CD14-positive monocyte (primary cell): Measurements from ENCODE around the gene ZNF280D. TPM values are rescaled to one million over a fixed set of nuclear protein-coding genes. Genes with fewer than 3 reads are reported as not detected.

ENCODE experiments used
- DNase-seq, 3 donors: peaks; one replicate each; pipeline ENCODE4 v3.0.0-alpha.2; 2011 to 2022
- H2AFZ ChIP-seq: 2 replicates; pipeline ENCODE4 v1.6.0; 2012; ENCODE audit warnings: mild to moderate bottlenecking, low read depth, low read length, inconsistent platforms; ENCODE audit not compliant: insufficient read depth, poor library complexity, severe bottlenecking
- H3K27ac ChIP-seq, 2 donors: 1 replicate in 1 of 2; 2 replicates in 1 of 2; pipeline ENCODE4 v1.5.1; 2012 to 2013; ENCODE audit warnings: low read length in 2 of 2, control low read depth in 1 of 2, inconsistent platforms in 1 of 2, low read depth in 1 of 2, mild to moderate bottlenecking in 1 of 2
- H3K27me3 ChIP-seq, 2 donors: one replicate each; pipeline versions ENCODE4 v1.6.0 to v1.6.1; 2011 to 2013; ENCODE audit warnings: low read length in 2 of 2; ENCODE audit not compliant: control insufficient read depth in 2 of 2, insufficient read depth in 2 of 2
- H3K36me3 ChIP-seq, 2 donors: replicated peaks in 1 of 2; 1 replicate in 1 of 2; 2 replicates in 1 of 2; pipeline versions ENCODE4 v1.5.1 to v1.6.1; 2012 to 2013; ENCODE audit warnings: low read length in 2 of 2, control low read depth in 1 of 2, inconsistent platforms in 1 of 2, mild to moderate bottlenecking in 1 of 2; ENCODE audit not compliant: insufficient read depth in 2 of 2, control insufficient read depth in 1 of 2
- H3K4me1 ChIP-seq, 2 donors: 1 replicate in 1 of 2; 2 replicates in 1 of 2; pipeline versions ENCODE4 v1.5.1 to v1.6.1; 2012 to 2013; ENCODE audit warnings: low read length in 2 of 2, control low read depth in 1 of 2, inconsistent platforms in 1 of 2, mild to moderate bottlenecking in 1 of 2, moderate library complexity in 1 of 2; ENCODE audit not compliant: insufficient read depth in 2 of 2, control insufficient read depth in 1 of 2
- H3K4me2 ChIP-seq: replicated peaks from 2 replicates; pipeline ENCODE3; 2012; ENCODE audit warnings: low read length, moderate library complexity, mild to moderate bottlenecking; ENCODE audit not compliant: poor library complexity, severe bottlenecking; ENCODE audit errors: extremely low read depth
- H3K4me3 ChIP-seq, 3 experiments: fragments of 200-600 bp in 1 of 3; sonication (generic) in 1 of 3; replicated peaks in 1 of 3; 1 replicate in 2 of 3; 2 replicates in 1 of 3; pipeline ENCODE4 v1.5.1; 2011 to 2013; ENCODE audit warnings: low read length in 3 of 3, mild to moderate bottlenecking in 3 of 3, control low read depth in 2 of 3, low read depth in 2 of 3, inconsistent platforms in 1 of 3, moderate library complexity in 1 of 3
- H3K79me2 ChIP-seq: 2 replicates; pipeline ENCODE4 v1.6.0; 2012; ENCODE audit warnings: mild to moderate bottlenecking, control low read depth, inconsistent platforms, low read length, moderate library complexity; ENCODE audit not compliant: insufficient read depth
- H3K9ac ChIP-seq: 2 replicates; pipeline ENCODE4 v1.6.0; 2017; ENCODE audit warnings: low read length, mild to moderate bottlenecking; ENCODE audit not compliant: insufficient read depth, poor library complexity, severe bottlenecking
- H3K9me3 ChIP-seq, 2 donors: replicated peaks in 1 of 2; 1 replicate in 1 of 2; 2 replicates in 1 of 2; pipeline versions ENCODE4 v1.5.1 to v1.6.1; 2012 to 2013; ENCODE audit warnings: low read length in 2 of 2, control low read depth in 1 of 2; ENCODE audit not compliant: control insufficient read depth in 1 of 2, insufficient read depth in 1 of 2
- H4K20me1 ChIP-seq: 2 replicates; pipeline ENCODE4 v1.6.0; 2012; ENCODE audit warnings: mild to moderate bottlenecking, low read length, control low read depth, moderate library complexity; ENCODE audit not compliant: insufficient read depth
- H3K27ac Mint-ChIP-seq, 7 donors: one replicate each; pipeline ENCODE4 v1.8.0; 2020; ENCODE audit warnings: mild to moderate bottlenecking in 7 of 7, mixed read lengths in 7 of 7, moderate library complexity in 6 of 7, inconsistent platforms in 2 of 7
- H3K27me3 Mint-ChIP-seq, 3 donors: one replicate each; pipeline ENCODE4 v1.8.0; 2021 to 2022; ENCODE audit warnings: low read depth in 3 of 3, mild to moderate bottlenecking in 3 of 3, mixed read lengths in 3 of 3, moderate library complexity in 3 of 3, inconsistent platforms in 1 of 3
- H3K36me3 Mint-ChIP-seq, 2 donors: one replicate each; pipeline ENCODE4 v1.8.0; 2020; ENCODE audit warnings: mixed read lengths in 2 of 2, inconsistent platforms in 1 of 2, mild to moderate bottlenecking in 1 of 2
- H3K4me1 Mint-ChIP-seq: one replicate; pipeline ENCODE4 v1.8.0; 2020; ENCODE audit warnings: mild to moderate bottlenecking, mixed read lengths
- H3K4me3 Mint-ChIP-seq, 2 donors: one replicate each; pipeline ENCODE4 v1.8.0; 2020; ENCODE audit warnings: mild to moderate bottlenecking in 2 of 2, mixed read lengths in 2 of 2, moderate library complexity in 1 of 2
- H3K9me3 Mint-ChIP-seq, 7 donors: one replicate each; pipeline ENCODE4 v1.8.0; 2020 to 2022; ENCODE audit warnings: mixed read lengths in 7 of 7, mild to moderate bottlenecking in 6 of 7, moderate library complexity in 6 of 7, inconsistent platforms in 2 of 7
- WGBS: methylation state at CpG from one replicate; pipeline ENCODE4 v1.1.5; 2013; ENCODE audit warnings: missing lambda C conversion rate; ENCODE audit not compliant: insufficient coverage; 5-methylcytosine and 5-hydroxymethylcytosine counted together
- intact Hi-C, 2 donors: fragments of 100-400 bp; cut with micrococcal nuclease; formaldehyde crosslinking; loops; one replicate each; pipeline versions ENCODE4 v1.15.0 to v1.15.1; 2023
- polyA plus RNA-seq, 3 donors: library from polyadenylated mRNA; depleted of rRNA in 1 of 3; unstranded in 2 of 3; stranded (reverse) in 1 of 3; fragments of 300-500 nt in 2 of 3; fragments of >200 nt in 1 of 3; fragmentation: Illumina TruSeq in 2 of 3; gene quantifications; 1 replicate in 2 of 3; 2 replicates in 1 of 3; pipeline ENCODE4 v1.2.3, GENCODE V29; 2012 to 2021
- TF ChIP-seq, protein P1 (sequence below): fragments of 200-600 bp; IDR thresholded peaks from one replicate; pipeline ENCODE4 v1.8.0; 2022; ENCODE audit warnings: antibody characterized with exemption, mild to moderate bottlenecking

ZNF280D gene
- polyA plus RNA-seq, 3 donors, result 5.1 to 14.2 (median 8.0) TPM

DNA sequence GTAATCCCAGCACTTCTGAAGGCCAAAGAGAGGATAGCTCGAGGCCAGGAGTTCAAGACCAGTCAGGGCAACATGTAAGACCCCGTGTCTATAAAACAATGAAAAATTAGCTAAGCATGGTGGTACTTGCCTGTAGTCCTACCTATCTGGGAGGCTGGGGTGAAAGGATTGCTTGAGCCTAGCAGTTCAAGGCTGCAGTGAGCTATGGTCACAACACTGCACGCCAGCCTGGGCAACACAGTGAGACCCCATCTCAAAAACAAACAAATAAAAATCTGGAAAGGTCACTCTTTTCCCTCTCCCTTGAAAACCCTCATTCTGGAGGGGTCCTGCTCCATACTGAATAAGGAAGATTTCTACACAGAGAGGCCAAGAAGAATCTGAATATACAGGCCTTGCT is 43.5 kb upstream of the ZNF280D start:
- Histone ChIP-seq H4K20me1 (no peaks in the 10 kb centered on the region), H3K4me2 (no peak overlapping the region), H3K9ac (no peak overlapping the region), H3K79me2 (no peaks in the 10 kb centered on the region), H3K27me3 (no peaks in the 10 kb centered on the region), H3K4me1 (peaks cover 9% of the 10 kb centered on the region in 2 donors), H3K4me3 (no peak overlapping the region), H3K36me3 (no peaks in the 10 kb centered on the region), H2AFZ (no peak overlapping the region), H3K27ac (no peak overlapping the region), H3K9me3 (peaks cover 0 to 4% of the 10 kb centered on the region in 2 donors)
- Mint-ChIP-seq H3K27ac (peak overlapping the region in 1 of 7 donors; percentile 76), H3K4me1 (peaks cover 47% of the 10 kb centered on the region), H3K9me3 (peaks cover 0 to 7% (median 5%) of the 10 kb centered on the region in 7 donors), H3K27me3 (no peaks in the 10 kb centered on the region), H3K36me3 (no peaks in the 10 kb centered on the region), H3K4me3 (no peak overlapping the region)
- WGBS, result 93% methylated on average over 3 of the region's 3 CpGs
- intact Hi-C loops, result no loop called here
- TF ChIP-seq, protein P1, sequence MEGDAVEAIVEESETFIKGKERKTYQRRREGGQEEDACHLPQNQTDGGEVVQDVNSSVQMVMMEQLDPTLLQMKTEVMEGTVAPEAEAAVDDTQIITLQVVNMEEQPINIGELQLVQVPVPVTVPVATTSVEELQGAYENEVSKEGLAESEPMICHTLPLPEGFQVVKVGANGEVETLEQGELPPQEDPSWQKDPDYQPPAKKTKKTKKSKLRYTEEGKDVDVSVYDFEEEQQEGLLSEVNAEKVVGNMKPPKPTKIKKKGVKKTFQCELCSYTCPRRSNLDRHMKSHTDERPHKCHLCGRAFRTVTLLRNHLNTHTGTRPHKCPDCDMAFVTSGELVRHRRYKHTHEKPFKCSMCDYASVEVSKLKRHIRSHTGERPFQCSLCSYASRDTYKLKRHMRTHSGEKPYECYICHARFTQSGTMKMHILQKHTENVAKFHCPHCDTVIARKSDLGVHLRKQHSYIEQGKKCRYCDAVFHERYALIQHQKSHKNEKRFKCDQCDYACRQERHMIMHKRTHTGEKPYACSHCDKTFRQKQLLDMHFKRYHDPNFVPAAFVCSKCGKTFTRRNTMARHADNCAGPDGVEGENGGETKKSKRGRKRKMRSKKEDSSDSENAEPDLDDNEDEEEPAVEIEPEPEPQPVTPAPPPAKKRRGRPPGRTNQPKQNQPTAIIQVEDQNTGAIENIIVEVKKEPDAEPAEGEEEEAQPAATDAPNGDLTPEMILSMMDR, result no peak
- no peak for DNase-seq

DNA sequence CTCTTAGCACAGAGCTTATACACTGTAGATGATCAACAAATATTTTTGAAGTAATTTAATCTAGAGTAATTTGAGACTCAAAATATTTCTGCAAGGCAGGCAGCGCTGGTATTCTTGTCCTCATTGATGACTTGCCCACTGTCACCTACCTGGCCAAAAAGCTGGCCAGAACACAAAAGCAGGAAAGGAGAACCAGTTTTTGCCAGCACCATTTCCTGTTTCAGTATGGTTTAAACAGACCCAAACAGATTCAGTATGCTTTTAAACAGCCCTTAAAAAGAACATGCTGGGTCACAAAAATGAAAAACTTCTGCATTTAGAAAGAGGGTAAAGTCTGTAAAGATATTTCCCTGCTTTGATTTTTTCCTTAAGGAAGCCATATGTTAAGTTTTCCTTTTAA is 42.3 kb upstream of the ZNF280D start:
- H3K4me3 ChIP-seq, result no peak overlapping the region
- H3K9me3 ChIP-seq, result peaks cover 0 to 4% of the 10 kb centered on the region in 2 donors
- H4K20me1 ChIP-seq, result no peaks in the 10 kb centered on the region
- H3K27ac Mint-ChIP-seq, result no peak overlapping the region
- no peak for DNase-seq
- H3K4me1 Mint-ChIP-seq, result peaks cover 51% of the 10 kb centered on the region
- no peak overlapping the region for H3K27ac ChIP-seq
- TF ChIP-seq, protein P1, result no peak
- no peak overlapping the region for H2AFZ ChIP-seq
- H3K4me1 ChIP-seq, result peaks cover 9% of the 10 kb centered on the region in 2 donors
- H3K36me3 ChIP-seq, result no peaks in the 10 kb centered on the region
- no peaks in the 10 kb centered on the region for H3K79me2 ChIP-seq
- H3K36me3 Mint-ChIP-seq, result no peaks in the 10 kb centered on the region
- intact Hi-C loops, result no loop called here
- no peaks in the 10 kb centered on the region for H3K27me3 Mint-ChIP-seq
- H3K9ac ChIP-seq, result no peak overlapping the region
- H3K27me3 ChIP-seq, result no peaks in the 10 kb centered on the region
- H3K9me3 Mint-ChIP-seq, result peaks cover 0 to 7% (median 5%) of the 10 kb centered on the region in 7 donors
- 67% methylated on average over 1 of the region's 1 CpG for WGBS
- H3K4me2 ChIP-seq, result no peak overlapping the region
- no peak overlapping the region for H3K4me3 Mint-ChIP-seq
